ENCODE results near the gene ACSL5.

DNA sequence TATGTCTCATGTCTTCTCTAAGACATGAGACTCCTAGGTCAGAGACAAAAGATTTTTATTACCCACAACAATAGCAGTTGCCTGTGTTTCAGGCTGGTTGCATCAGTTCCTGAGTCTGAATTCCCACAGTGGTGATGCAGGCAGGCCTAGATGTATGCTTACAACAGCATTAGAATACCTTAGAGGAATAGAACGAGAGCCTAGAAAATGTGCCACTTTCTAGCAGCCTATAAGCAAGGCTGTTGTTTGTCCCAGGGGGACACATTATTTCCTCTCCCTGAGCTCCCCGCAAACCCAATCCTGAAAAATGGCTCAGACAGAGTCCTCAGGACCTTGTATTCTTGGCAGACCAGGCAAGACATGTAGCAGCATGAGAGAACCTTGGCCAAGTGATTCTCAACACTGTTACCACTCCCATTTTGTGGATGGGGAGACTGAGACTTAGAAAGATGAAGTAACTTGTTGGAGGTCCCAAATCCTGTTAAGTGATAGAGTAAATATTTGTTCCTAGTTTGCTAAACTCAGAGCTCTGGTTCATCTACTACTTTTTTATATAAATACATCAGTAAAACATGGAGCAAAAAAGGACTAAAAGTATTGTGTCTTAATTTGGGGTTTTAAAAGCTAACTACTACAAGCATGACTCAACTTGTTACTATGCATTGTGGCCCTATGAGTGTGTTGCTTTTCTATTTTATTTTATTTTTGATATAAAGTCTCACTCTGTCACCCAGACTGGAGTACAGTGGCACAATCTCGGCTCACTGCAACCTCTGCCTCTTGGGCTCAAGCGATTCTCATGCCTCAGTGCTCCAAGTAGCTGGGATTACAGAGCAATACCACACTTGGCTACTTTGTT lies 87.3 kb downstream of the ACSL5 start:
- TF ChIP-seq EZH2 (IDR thresholded peaks at IDR 0.05): no peak
- no peak for TF ChIP-seq CTCF (IDR thresholded peaks at IDR 0.05)

Data from neural progenitor cell (in vitro differentiated cells).